CD14-positive monocyte (primary cell): ENCODE measurements around the gene CAPS2. TPM values are rescaled to one million over a fixed set of nuclear protein-coding genes. Genes with fewer than 3 reads are reported as not detected.

Source experiments
- DNase-seq, 3 donors: peaks; one replicate each; pipeline ENCODE4 v3.0.0-alpha.2; 2011 to 2022
- H2AFZ ChIP-seq: 2 replicates; pipeline ENCODE4 v1.6.0; 2012; ENCODE audit warnings: mild to moderate bottlenecking, low read depth, low read length, inconsistent platforms; ENCODE audit not compliant: insufficient read depth, poor library complexity, severe bottlenecking
- H3K27ac ChIP-seq, 2 donors: 1 replicate in 1 of 2; 2 replicates in 1 of 2; pipeline ENCODE4 v1.5.1; 2012 to 2013; ENCODE audit warnings: low read length in 2 of 2, control low read depth in 1 of 2, inconsistent platforms in 1 of 2, low read depth in 1 of 2, mild to moderate bottlenecking in 1 of 2
- H3K27me3 ChIP-seq, 2 donors: one replicate each; pipeline versions ENCODE4 v1.6.0 to v1.6.1; 2011 to 2013; ENCODE audit warnings: low read length in 2 of 2; ENCODE audit not compliant: control insufficient read depth in 2 of 2, insufficient read depth in 2 of 2
- H3K36me3 ChIP-seq, 2 donors: replicated peaks in 1 of 2; 1 replicate in 1 of 2; 2 replicates in 1 of 2; pipeline versions ENCODE4 v1.5.1 to v1.6.1; 2012 to 2013; ENCODE audit warnings: low read length in 2 of 2, control low read depth in 1 of 2, inconsistent platforms in 1 of 2, mild to moderate bottlenecking in 1 of 2; ENCODE audit not compliant: insufficient read depth in 2 of 2, control insufficient read depth in 1 of 2
- H3K4me1 ChIP-seq, 2 donors: 1 replicate in 1 of 2; 2 replicates in 1 of 2; pipeline versions ENCODE4 v1.5.1 to v1.6.1; 2012 to 2013; ENCODE audit warnings: low read length in 2 of 2, control low read depth in 1 of 2, inconsistent platforms in 1 of 2, mild to moderate bottlenecking in 1 of 2, moderate library complexity in 1 of 2; ENCODE audit not compliant: insufficient read depth in 2 of 2, control insufficient read depth in 1 of 2
- H3K4me2 ChIP-seq: replicated peaks from 2 replicates; pipeline ENCODE3; 2012; ENCODE audit warnings: low read length, moderate library complexity, mild to moderate bottlenecking; ENCODE audit not compliant: poor library complexity, severe bottlenecking; ENCODE audit errors: extremely low read depth
- H3K4me3 ChIP-seq, 3 experiments: fragments of 200-600 bp in 1 of 3; sonication (generic) in 1 of 3; replicated peaks in 1 of 3; 1 replicate in 2 of 3; 2 replicates in 1 of 3; pipeline ENCODE4 v1.5.1; 2011 to 2013; ENCODE audit warnings: low read length in 3 of 3, mild to moderate bottlenecking in 3 of 3, control low read depth in 2 of 3, low read depth in 2 of 3, inconsistent platforms in 1 of 3, moderate library complexity in 1 of 3
- H3K79me2 ChIP-seq: 2 replicates; pipeline ENCODE4 v1.6.0; 2012; ENCODE audit warnings: mild to moderate bottlenecking, control low read depth, inconsistent platforms, low read length, moderate library complexity; ENCODE audit not compliant: insufficient read depth
- H3K9ac ChIP-seq: 2 replicates; pipeline ENCODE4 v1.6.0; 2017; ENCODE audit warnings: low read length, mild to moderate bottlenecking; ENCODE audit not compliant: insufficient read depth, poor library complexity, severe bottlenecking
- H3K9me3 ChIP-seq, 2 donors: replicated peaks in 1 of 2; 1 replicate in 1 of 2; 2 replicates in 1 of 2; pipeline versions ENCODE4 v1.5.1 to v1.6.1; 2012 to 2013; ENCODE audit warnings: low read length in 2 of 2, control low read depth in 1 of 2; ENCODE audit not compliant: control insufficient read depth in 1 of 2, insufficient read depth in 1 of 2
- H4K20me1 ChIP-seq: 2 replicates; pipeline ENCODE4 v1.6.0; 2012; ENCODE audit warnings: mild to moderate bottlenecking, low read length, control low read depth, moderate library complexity; ENCODE audit not compliant: insufficient read depth
- H3K27ac Mint-ChIP-seq, 7 donors: one replicate each; pipeline ENCODE4 v1.8.0; 2020; ENCODE audit warnings: mild to moderate bottlenecking in 7 of 7, mixed read lengths in 7 of 7, moderate library complexity in 6 of 7, inconsistent platforms in 2 of 7
- H3K27me3 Mint-ChIP-seq, 3 donors: one replicate each; pipeline ENCODE4 v1.8.0; 2021 to 2022; ENCODE audit warnings: low read depth in 3 of 3, mild to moderate bottlenecking in 3 of 3, mixed read lengths in 3 of 3, moderate library complexity in 3 of 3, inconsistent platforms in 1 of 3
- H3K36me3 Mint-ChIP-seq, 2 donors: one replicate each; pipeline ENCODE4 v1.8.0; 2020; ENCODE audit warnings: mixed read lengths in 2 of 2, inconsistent platforms in 1 of 2, mild to moderate bottlenecking in 1 of 2
- H3K4me1 Mint-ChIP-seq: one replicate; pipeline ENCODE4 v1.8.0; 2020; ENCODE audit warnings: mild to moderate bottlenecking, mixed read lengths
- H3K4me3 Mint-ChIP-seq, 2 donors: one replicate each; pipeline ENCODE4 v1.8.0; 2020; ENCODE audit warnings: mild to moderate bottlenecking in 2 of 2, mixed read lengths in 2 of 2, moderate library complexity in 1 of 2
- H3K9me3 Mint-ChIP-seq, 7 donors: one replicate each; pipeline ENCODE4 v1.8.0; 2020 to 2022; ENCODE audit warnings: mixed read lengths in 7 of 7, mild to moderate bottlenecking in 6 of 7, moderate library complexity in 6 of 7, inconsistent platforms in 2 of 7
- CTCF ChIP-seq: fragments of 200-600 bp; IDR thresholded peaks from one replicate; pipeline ENCODE4 v1.8.0; 2022; ENCODE audit warnings: antibody characterized with exemption, mild to moderate bottlenecking
- WGBS: methylation state at CpG from one replicate; pipeline ENCODE4 v1.1.5; 2013; ENCODE audit warnings: missing lambda C conversion rate; ENCODE audit not compliant: insufficient coverage; 5-methylcytosine and 5-hydroxymethylcytosine counted together
- intact Hi-C, 2 donors: fragments of 100-400 bp; cut with micrococcal nuclease; formaldehyde crosslinking; loops; one replicate each; pipeline versions ENCODE4 v1.15.0 to v1.15.1; 2023
- polyA plus RNA-seq, 3 donors: library from polyadenylated mRNA; depleted of rRNA in 1 of 3; unstranded in 2 of 3; stranded (reverse) in 1 of 3; fragments of 300-500 nt in 2 of 3; fragments of >200 nt in 1 of 3; fragmentation: Illumina TruSeq in 2 of 3; gene quantifications; 1 replicate in 2 of 3; 2 replicates in 1 of 3; pipeline ENCODE4 v1.2.3, GENCODE V29; 2012 to 2021

Gene CAPS2
- polyA plus RNA-seq, 3 donors = 0.36 to 0.49 TPM; not detected in 1

DNA sequence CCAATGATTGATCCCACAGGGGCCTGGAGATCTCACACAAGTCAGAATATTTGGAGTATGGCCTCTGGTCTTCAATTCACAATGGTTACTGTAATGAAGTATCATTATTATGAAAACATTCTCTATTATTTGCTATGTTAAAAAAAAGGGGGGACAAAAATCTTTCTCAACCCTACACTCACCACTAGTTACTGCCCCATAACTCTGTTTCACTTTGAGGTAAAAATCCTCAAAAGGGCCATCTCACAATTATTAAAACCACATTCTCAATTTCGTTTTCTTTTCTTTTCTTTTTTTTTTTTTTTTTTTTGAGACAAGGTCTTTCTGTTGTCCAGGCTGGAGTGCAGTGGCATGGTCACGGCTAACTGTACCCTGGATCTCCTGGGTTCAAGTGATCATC lies 60.9 kb downstream of the CAPS2 start:
- Histone ChIP-seq H3K9ac (no peak overlapping the region), H2AFZ (no peak overlapping the region), H3K4me3 (no peak overlapping the region), H3K27me3 (no peaks in the 10 kb centered on the region), H3K27ac (no peak overlapping the region), H3K9me3 (no peaks in the 10 kb centered on the region), H3K79me2 (no peaks in the 10 kb centered on the region), H3K4me2 (no peak overlapping the region), H4K20me1 (no peaks in the 10 kb centered on the region), H3K36me3 (no peaks in the 10 kb centered on the region), H3K4me1 (no peaks in the 10 kb centered on the region)
- 100% methylated on average over 1 of the region's 2 CpGs for WGBS
- no peaks in the 10 kb centered on the region for H3K36me3 Mint-ChIP-seq
- intact Hi-C loops = no loop called here
- no peak overlapping the region for H3K27ac Mint-ChIP-seq
- H3K27me3 Mint-ChIP-seq = peaks cover 0 to 3% (median 2%) of the 10 kb centered on the region in 3 donors
- H3K4me3 Mint-ChIP-seq = no peak overlapping the region
- peaks cover 0 to 5% (median 2%) of the 10 kb centered on the region in 7 donors for H3K9me3 Mint-ChIP-seq
- TF ChIP-seq CTCF = no peak
- H3K4me1 Mint-ChIP-seq = no peaks in the 10 kb centered on the region
- DNase-seq = no peak

GRCh38 chr12:75260316-75260715 lies 69.8 kb downstream of the CAPS2 start:
- Histone ChIP-seq H3K79me2 (no peaks in the 10 kb centered on the region), H3K4me2 (no peak overlapping the region), H2AFZ (no peak overlapping the region), H4K20me1 (no peaks in the 10 kb centered on the region), H3K9me3 (no peaks in the 10 kb centered on the region), H3K4me1 (no peaks in the 10 kb centered on the region), H3K9ac (no peak overlapping the region), H3K27me3 (no peaks in the 10 kb centered on the region), H3K27ac (no peak overlapping the region), H3K36me3 (no peaks in the 10 kb centered on the region), H3K4me3 (no peak overlapping the region)
- Mint-ChIP-seq H3K27ac (no peak overlapping the region), H3K4me3 (no peak overlapping the region), H3K9me3 (peaks cover 0 to 2% (median 0%) of the 10 kb centered on the region in 7 donors), H3K4me1 (no peaks in the 10 kb centered on the region), H3K27me3 (peaks cover 0 to 3% (median 1%) of the 10 kb centered on the region in 3 donors), H3K36me3 (no peaks in the 10 kb centered on the region)
- intact Hi-C loops = no loop called here
- no peak for DNase-seq
- no CpG with 5 or more reads among the region's 2 CpGs for WGBS
- no peak for TF ChIP-seq CTCF
